HepG2 (cell line): ENCODE measurements around the gene SGSM1. TPM values are rescaled to one million over a fixed set of nuclear protein-coding genes. Genes with fewer than 3 reads are reported as not detected.

Source experiments
- ARNT2 ChIP-seq: sonication (generic); formaldehyde crosslinking; IDR thresholded peaks from 2 replicates; pipeline ENCODE4 v1.8.0; 2022; ENCODE audit warnings: mild to moderate bottlenecking, low read depth, missing genetic modification reagents, moderate library complexity
- BATF2 ChIP-seq: sonication (generic); formaldehyde crosslinking; IDR thresholded peaks from 2 replicates; pipeline ENCODE4 v1.8.0; 2022; ENCODE audit warnings: mild to moderate bottlenecking, missing genetic modification reagents, moderate library complexity
- GABPA ChIP-seq, 2 experiments: IDR thresholded peaks; 2 replicates each; pipeline ENCODE4 v1.6.1; 2011 to 2016; ENCODE audit warnings: low read depth in 2 of 2, low read length in 1 of 2, missing biosample characterization in 1 of 2, missing genetic modification characterization in 1 of 2
- GFI1 ChIP-seq: sonication (generic); formaldehyde crosslinking; IDR thresholded peaks from 2 replicates; pipeline ENCODE4 v1.5.0; 2020; ENCODE audit warnings: missing genetic modification reagents, mild to moderate bottlenecking, borderline replicate concordance
- GZF1 ChIP-seq: sonication (generic); formaldehyde crosslinking; IDR thresholded peaks from 2 replicates; pipeline ENCODE4 v1.5.1; 2020; ENCODE audit warnings: mild to moderate bottlenecking, missing genetic modification reagents
- HIC2 ChIP-seq: sonication (generic); formaldehyde crosslinking; IDR thresholded peaks from 2 replicates; pipeline ENCODE4 v1.9.0; 2022; ENCODE audit warnings: low read depth, missing genetic modification reagents
- NFE2 ChIP-seq: sonication (generic); formaldehyde crosslinking; IDR thresholded peaks from 2 replicates; pipeline ENCODE4 v1.4.0; 2020; ENCODE audit warnings: missing genetic modification reagents
- PITX1 ChIP-seq: sonication (generic); formaldehyde crosslinking; IDR thresholded peaks from 2 replicates; pipeline ENCODE4 v1.5.1; 2020; ENCODE audit warnings: mild to moderate bottlenecking, missing genetic modification reagents
- PPARG ChIP-seq: conservative IDR thresholded peaks from 2 replicates; pipeline ENCODE4 v1.6.1; 2016; ENCODE audit warnings: missing biosample characterization, missing genetic modification reagents
- PRDM4 ChIP-seq: sonication (generic); formaldehyde crosslinking; IDR thresholded peaks from 2 replicates; pipeline ENCODE4 v1.9.0; 2021; ENCODE audit warnings: missing genetic modification reagents, borderline replicate concordance
- RBM22 ChIP-seq: fragments of 200-400 bp; formaldehyde crosslinking; optimal IDR thresholded peaks from 2 replicates; pipeline ENCODE3; 2017; ENCODE audit warnings: mild to moderate bottlenecking, low read length, moderate library complexity
- RFX3 ChIP-seq: IDR thresholded peaks from 2 replicates; pipeline ENCODE4 v1.6.1; 2016; ENCODE audit warnings: missing biosample characterization, missing genetic modification reagents
- SALL1 ChIP-seq: sonication (generic); formaldehyde crosslinking; IDR thresholded peaks from 2 replicates; pipeline ENCODE4 v1.8.0; 2022; ENCODE audit warnings: mild to moderate bottlenecking, missing genetic modification reagents
- SNAI1 ChIP-seq: sonication (generic); formaldehyde crosslinking; IDR thresholded peaks from 2 replicates; pipeline ENCODE4 v1.5.0; 2020; ENCODE audit warnings: mild to moderate bottlenecking, missing genetic modification reagents, borderline replicate concordance
- THYN1 ChIP-seq: sonication (generic); formaldehyde crosslinking; IDR thresholded peaks from 2 replicates; pipeline ENCODE4 v1.8.1; 2023; ENCODE audit warnings: low read depth, mild to moderate bottlenecking, moderate library complexity, missing genetic modification reagents, borderline replicate concordance
- U2AF2 ChIP-seq: fragments of 200-400 bp; formaldehyde crosslinking; IDR thresholded peaks from 2 replicates; pipeline ENCODE4 v1.6.1; 2017; ENCODE audit warnings: low read depth, mild to moderate bottlenecking, low read length
- ZBTB1 ChIP-seq: sonication (generic); formaldehyde crosslinking; IDR thresholded peaks from 2 replicates; pipeline ENCODE4 v1.4.0; 2020; ENCODE audit warnings: missing genetic modification reagents, borderline replicate concordance
- ZC3H4 ChIP-seq: sonication (generic); formaldehyde crosslinking; IDR thresholded peaks from 2 replicates; pipeline ENCODE4 v1.4.0; 2020; ENCODE audit warnings: missing genetic modification reagents, borderline replicate concordance
- ZNF12 ChIP-seq: sonication (generic); formaldehyde crosslinking; IDR thresholded peaks from 2 replicates; pipeline ENCODE4 v1.5.0; 2020; ENCODE audit warnings: missing genetic modification reagents
- ZNF20 ChIP-seq: sonication (generic); formaldehyde crosslinking; IDR thresholded peaks from 2 replicates; pipeline ENCODE4 v1.4.0; 2020; ENCODE audit warnings: mild to moderate bottlenecking, moderate library complexity, missing genetic modification reagents
- ZNF275 ChIP-seq: sonication (generic); formaldehyde crosslinking; IDR thresholded peaks from 2 replicates; pipeline ENCODE4 v1.8.0; 2022; ENCODE audit warnings: missing genetic modification reagents, mild to moderate bottlenecking, inconsistent platforms, borderline replicate concordance
- ZNF331 ChIP-seq: sonication (generic); formaldehyde crosslinking; IDR thresholded peaks from 2 replicates; pipeline ENCODE4 v1.4.0; 2020; ENCODE audit warnings: missing genetic modification reagents
- ZNF550 ChIP-seq: sonication (generic); formaldehyde crosslinking; IDR thresholded peaks from 2 replicates; pipeline ENCODE4 v1.4.0; 2020; ENCODE audit warnings: mild to moderate bottlenecking, missing genetic modification reagents, borderline replicate concordance
- ZNF607 ChIP-seq: sonication (generic); formaldehyde crosslinking; IDR thresholded peaks from 2 replicates; pipeline ENCODE4 v1.5.1; 2020; ENCODE audit warnings: missing genetic modification reagents, mild to moderate bottlenecking, borderline replicate concordance
- ZSCAN30 ChIP-seq: sonication (generic); formaldehyde crosslinking; IDR thresholded peaks from 2 replicates; pipeline ENCODE4 v1.5.0; 2020; ENCODE audit warnings: mild to moderate bottlenecking, missing genetic modification reagents
- polyA plus RNA-seq, 8 experiments: library from polyadenylated mRNA; depleted of rRNA in 3 of 8; stranded (reverse) in 7 of 8; unstranded in 1 of 8; fragments of >200 nt; fragmentation: Illumina TruSeq in 4 of 8; extraction: Trizol in 4 of 8; gene quantifications; 2 replicates each; pipeline versions ENCODE4 v1.2.1 to v1.2.3, GENCODE V29; 2011 to 2016; ENCODE audit warnings: low read depth in 4 of 8, missing spikeins in 1 of 8, mixed read lengths in 1 of 8; ENCODE audit not compliant: insufficient read depth in 1 of 8
- total RNA-seq, 5 experiments: library from RNA; depleted of rRNA; stranded (reverse); fragments of >200 nt; fragmentation: Illumina TruSeq; extraction: Trizol; gene quantifications; 2 replicates each; pipeline ENCODE4 v1.2.3, GENCODE V29; 2016; ENCODE audit warnings: low read depth in 1 of 5

The SGSM1 gene
- total and polyA plus RNA-seq, 2 of the 13 experiments (the other 11 are each of a cell fraction or from before 2014, with no cell fraction given) = 0.07 TPM; not detected in 1

- TF ChIP-seq THYN1 (CRISPR knock-in tag) = no peak
- TF ChIP-seq ARNT2 (CRISPR knock-in tag) = no peak
- TF ChIP-seq GZF1 = no peak
- TF ChIP-seq GFI1 = no peak
- TF ChIP-seq ZNF331 = no peak
- TF ChIP-seq ZNF550 (CRISPR knock-in tag) = no peak
- no peak for TF ChIP-seq ZNF607
- TF ChIP-seq PITX1 (CRISPR knock-in tag) = peak; percentile 93
- TF ChIP-seq ZNF12 = no peak
- no peak for TF ChIP-seq RFX3
- TF ChIP-seq PRDM4 = no peak
- no peak for TF ChIP-seq ZNF275 (CRISPR knock-in tag)
- TF ChIP-seq HIC2 (CRISPR knock-in tag) = peak; percentile 98
- TF ChIP-seq NFE2 (CRISPR knock-in tag) = no peak
- TF ChIP-seq ZNF20 = no peak
- TF ChIP-seq PPARG (CRISPR knock-in tag) = peak; percentile 83
- TF ChIP-seq ZC3H4 (CRISPR knock-in tag) = no peak
- TF ChIP-seq ZSCAN30 (CRISPR knock-in tag) = no peak
- TF ChIP-seq RBM22 = no peak
- no peak for TF ChIP-seq U2AF2
- no peak for TF ChIP-seq GABPA (IDR thresholded peaks at IDR 0.05; ENCODE audit: low read depth, low read length)
- no peak for TF ChIP-seq GABPA (CRISPR knock-in tag; IDR thresholded peaks at IDR 0.05; ENCODE audit: low read depth)
- peak; percentile 34; the same call in 1 of the 2 replicates for TF ChIP-seq SALL1 (CRISPR knock-in tag)
- TF ChIP-seq BATF2 (CRISPR knock-in tag) = no peak
- no peak for TF ChIP-seq ZBTB1 (CRISPR knock-in tag)
- no peak for TF ChIP-seq SNAI1
These were observed 160.0 kb downstream of the SGSM1 start (continued) for GRCh38 chr22:24965822-24966626.
